ENCODE measurements around the gene MZT2A. TPM values are rescaled to one million over a fixed set of nuclear protein-coding genes. Genes with fewer than 3 reads are reported as not detected.
"Not testable (repeated sequence)": the region's sequence is repeated elsewhere in the genome, so short reads cannot be mapped to it uniquely, and the experiment has no call there.

The MZT2A gene
- polyA plus RNA-seq, 1 donor from 2014 or later, result 146 TPM

GRCh38 chr2:131444736-131445514, 47.3 kb downstream of the MZT2A start:
- not testable (repeated sequence) for H3K27me3 ChIP-seq (ENCODE audit: insufficient read depth, low read depth, low read length); H3K79me2 ChIP-seq (replicated peaks; ENCODE audit: insufficient read depth, low read length); H3K36me3 ChIP-seq (ENCODE audit: insufficient read depth, low read length); H3K9ac ChIP-seq (ENCODE audit: low read length); H3K4me3 ChIP-seq (ENCODE audit: low read length); H3K27ac ChIP-seq (ENCODE audit: low read length); H3K4me2 ChIP-seq (ENCODE audit: low read length); H3F3A ChIP-seq (ENCODE audit: insufficient read depth, low read length, poor library complexity, severe bottlenecking); H3K9me2 ChIP-seq (ENCODE audit: insufficient read depth, low read length); H3K9me3 ChIP-seq (ENCODE audit: low read length); H4K20me1 ChIP-seq (ENCODE audit: insufficient read depth); H2AFZ ChIP-seq (ENCODE audit: low read depth, low read length)

DNA sequence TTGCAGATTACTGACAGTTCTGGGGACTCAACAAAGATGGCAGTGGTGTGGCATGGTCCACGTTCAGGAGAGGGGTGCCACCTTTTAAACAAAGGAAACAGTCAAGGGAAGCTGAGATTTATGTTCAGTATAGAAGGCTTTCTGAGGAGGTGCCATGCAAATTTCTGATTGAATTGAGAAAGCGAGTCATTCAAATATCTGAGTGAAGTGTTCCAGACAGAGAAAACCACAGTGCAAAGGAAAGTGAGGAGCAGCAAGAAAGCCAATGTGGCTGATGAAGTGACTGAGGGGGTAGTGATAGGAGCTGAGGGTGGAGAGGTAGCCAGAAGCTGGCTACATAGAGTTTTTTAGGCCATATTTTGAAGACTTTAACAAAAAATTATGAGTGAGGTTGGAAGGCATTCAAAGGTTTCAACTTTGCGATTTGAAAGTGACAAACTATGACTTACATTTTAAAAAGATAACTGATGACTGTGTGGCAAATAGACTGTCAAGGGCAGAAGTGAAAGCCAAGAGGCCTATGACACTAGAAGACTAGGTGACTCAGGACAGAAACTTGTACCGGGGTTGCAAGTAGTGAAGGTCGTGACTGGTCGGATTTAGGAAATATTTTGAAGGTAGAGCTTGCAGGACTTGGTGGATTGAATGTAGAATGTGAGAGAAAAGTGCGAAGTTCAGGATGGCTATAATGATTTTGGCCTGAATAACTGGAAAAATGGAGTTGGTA, 51.3 kb downstream of the MZT2A start:
- not testable (repeated sequence) for H3K79me2 ChIP-seq (replicated peaks; ENCODE audit: insufficient read depth, low read length); H2AFZ ChIP-seq (ENCODE audit: low read depth, low read length); H3K27ac ChIP-seq (ENCODE audit: low read length); H3K4me2 ChIP-seq (ENCODE audit: low read length); H3F3A ChIP-seq (ENCODE audit: insufficient read depth, low read length, poor library complexity, severe bottlenecking); H3K4me3 ChIP-seq (ENCODE audit: low read length); H3K27me3 ChIP-seq (ENCODE audit: insufficient read depth, low read depth, low read length); H3K9me3 ChIP-seq (ENCODE audit: low read length); H3K9me2 ChIP-seq (ENCODE audit: insufficient read depth, low read length); H3K36me3 ChIP-seq (ENCODE audit: insufficient read depth, low read length); H4K20me1 ChIP-seq (ENCODE audit: insufficient read depth); H3K9ac ChIP-seq (ENCODE audit: low read length)

Other genes starting within 250 kb of the MZT2A start
- 0.63 and 0.68 TPM in 2 replicates for gene RAB6D, start 128.2 kb downstream of the MZT2A start, polyA plus RNA-seq
- not detected in 2 replicates for gene TUBA3D, start 16.3 kb downstream of the MZT2A start, polyA plus RNA-seq
- 34.4 and 38.2 TPM in 2 replicates for gene CCDC74A, start 35.5 kb upstream of the MZT2A start, polyA plus RNA-seq